Measurements from ENCODE around the gene PHETA1. TPM values are rescaled to one million over a fixed set of nuclear protein-coding genes. Genes with fewer than 3 reads are reported as not detected.

PHETA1 gene
- total RNA-seq, 1 donor from 2014 or later = 5.6 TPM

DNA sequence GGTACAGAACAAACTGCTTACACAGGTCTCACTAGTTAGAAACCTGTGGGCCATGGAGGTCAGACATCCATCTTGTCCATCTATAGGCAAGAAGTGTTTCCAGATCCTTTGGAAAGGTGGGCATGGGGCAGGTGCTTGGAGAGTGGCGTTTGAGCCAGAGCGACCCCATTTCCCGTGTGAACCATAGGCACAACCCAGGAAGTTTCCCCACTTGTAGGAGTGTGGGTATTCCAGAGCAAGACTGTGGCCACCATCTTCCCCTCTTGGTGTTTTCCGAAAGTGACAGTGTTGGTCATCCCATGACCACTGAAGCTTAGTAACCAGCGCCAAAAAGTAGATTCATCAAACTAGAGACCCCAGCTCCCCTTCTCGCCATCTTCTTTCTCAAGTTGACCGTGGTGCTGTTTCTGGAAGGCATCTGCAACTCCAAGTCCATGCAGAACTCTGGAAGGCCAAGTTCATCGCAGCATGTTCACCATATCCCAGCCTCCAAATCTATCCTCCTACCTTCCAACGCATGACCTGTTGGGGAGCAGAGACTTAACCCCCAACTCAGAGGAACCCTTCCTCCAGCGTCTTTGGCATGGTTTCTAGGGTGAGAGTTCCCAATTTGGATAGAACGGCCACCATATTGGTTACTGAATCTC, 19.7 kb downstream of the PHETA1 start:
- DNase-seq (ENCODE audit: extremely low spot score in 2 of 2) = no peak
- Histone ChIP-seq H3K36me3 (no peaks in the 10 kb centered on the region), H3K4me3 (no peak overlapping the region), H3K27ac (no peak overlapping the region), H3K4me1 (no peaks in the 10 kb centered on the region), H3K27me3 (no peaks in the 10 kb centered on the region), H3K9me3 (peaks cover 7% of the 10 kb centered on the region)
- TF ChIP-seq POLR2A (IDR thresholded peaks at IDR 0.05) (no peak), POLR2AphosphoS5 (IDR thresholded peaks at IDR 0.05; ENCODE audit: insufficient read depth in 1 of 2, low read depth in 1 of 2) (no peak)
- TF ChIP-seq, protein P1, sequence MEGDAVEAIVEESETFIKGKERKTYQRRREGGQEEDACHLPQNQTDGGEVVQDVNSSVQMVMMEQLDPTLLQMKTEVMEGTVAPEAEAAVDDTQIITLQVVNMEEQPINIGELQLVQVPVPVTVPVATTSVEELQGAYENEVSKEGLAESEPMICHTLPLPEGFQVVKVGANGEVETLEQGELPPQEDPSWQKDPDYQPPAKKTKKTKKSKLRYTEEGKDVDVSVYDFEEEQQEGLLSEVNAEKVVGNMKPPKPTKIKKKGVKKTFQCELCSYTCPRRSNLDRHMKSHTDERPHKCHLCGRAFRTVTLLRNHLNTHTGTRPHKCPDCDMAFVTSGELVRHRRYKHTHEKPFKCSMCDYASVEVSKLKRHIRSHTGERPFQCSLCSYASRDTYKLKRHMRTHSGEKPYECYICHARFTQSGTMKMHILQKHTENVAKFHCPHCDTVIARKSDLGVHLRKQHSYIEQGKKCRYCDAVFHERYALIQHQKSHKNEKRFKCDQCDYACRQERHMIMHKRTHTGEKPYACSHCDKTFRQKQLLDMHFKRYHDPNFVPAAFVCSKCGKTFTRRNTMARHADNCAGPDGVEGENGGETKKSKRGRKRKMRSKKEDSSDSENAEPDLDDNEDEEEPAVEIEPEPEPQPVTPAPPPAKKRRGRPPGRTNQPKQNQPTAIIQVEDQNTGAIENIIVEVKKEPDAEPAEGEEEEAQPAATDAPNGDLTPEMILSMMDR (IDR thresholded peaks at IDR 0.05) = no peak
- intact Hi-C loops (cut with DNase I) = no loop called here

DNA sequence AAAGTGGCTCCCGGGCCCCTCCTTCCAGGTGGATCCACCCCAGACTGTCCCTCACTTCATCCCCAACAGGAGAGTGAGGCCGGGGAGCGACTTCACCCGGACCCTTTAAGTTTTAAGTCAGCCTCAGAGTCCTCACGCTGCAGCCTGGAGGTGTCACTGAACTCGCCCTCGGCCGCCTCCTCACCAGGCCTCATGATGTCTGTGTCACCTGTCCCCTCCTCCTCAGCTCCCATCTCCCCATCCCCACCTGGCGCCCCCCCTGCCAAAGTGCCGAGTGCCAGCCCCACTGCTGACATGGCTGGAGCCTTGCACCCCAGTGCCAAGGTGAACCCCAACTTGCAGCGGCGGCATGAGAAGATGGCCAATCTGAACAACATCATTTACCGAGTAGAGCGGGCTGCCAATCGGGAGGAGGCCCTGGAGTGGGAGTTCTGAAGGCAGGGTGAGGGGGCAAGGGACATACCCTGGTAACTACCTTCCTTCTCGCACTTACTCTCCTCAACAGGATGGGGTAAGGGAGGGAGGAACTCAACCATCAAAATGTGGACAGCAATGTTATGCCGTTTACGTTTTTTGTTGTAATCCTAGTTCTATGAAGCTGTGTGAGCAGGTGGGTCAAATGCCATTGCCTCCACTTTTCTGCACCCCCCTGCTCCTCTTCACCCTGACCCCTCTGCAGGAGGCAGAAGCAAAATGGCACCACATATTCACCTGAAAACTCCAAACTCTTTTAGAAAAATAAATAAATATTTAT, 20.8 kb downstream of the PHETA1 start:
- no peak overlapping the region for H3K4me3 ChIP-seq
- DNase-seq (ENCODE audit: extremely low spot score in 2 of 2) = no peak
- no peak overlapping the region for H3K27ac ChIP-seq
- no peaks in the 10 kb centered on the region for H3K27me3 ChIP-seq
- H3K4me1 ChIP-seq = no peaks in the 10 kb centered on the region
- H3K9me3 ChIP-seq = peaks cover 7% of the 10 kb centered on the region
- intact Hi-C loops (cut with DNase I) = no loop called here
- H3K36me3 ChIP-seq = no peaks in the 10 kb centered on the region
- TF ChIP-seq, protein P1 (IDR thresholded peaks at IDR 0.05) = no peak

DNA sequence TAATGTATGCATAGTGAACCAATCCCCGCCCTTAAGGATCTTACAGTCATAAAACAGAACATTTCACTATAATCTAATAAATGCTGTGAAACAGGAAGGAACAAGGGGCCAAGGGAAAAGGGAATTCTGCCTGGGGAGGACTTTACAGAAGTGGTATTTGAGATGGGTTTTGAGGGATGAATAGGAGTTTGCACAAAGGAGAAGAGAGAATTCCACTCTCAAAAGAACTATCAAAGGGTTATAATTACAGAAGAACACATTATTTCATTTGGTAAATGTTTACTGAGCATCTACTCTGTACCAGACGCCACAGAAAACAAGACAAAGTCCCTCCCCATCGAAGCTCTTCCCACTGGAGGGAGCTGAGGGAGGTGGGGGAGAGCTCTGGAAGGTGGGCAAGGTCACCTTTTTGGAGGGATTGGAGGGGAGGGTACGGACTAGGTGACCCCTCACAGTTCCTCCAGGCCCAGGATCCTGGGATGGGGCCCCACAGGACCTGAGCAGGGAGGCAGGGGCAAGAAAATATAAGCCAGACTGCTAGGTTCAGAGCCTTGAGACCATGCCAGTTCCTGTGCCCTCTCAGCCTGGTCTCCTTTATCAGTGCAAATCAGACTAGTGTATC, 24.5 kb downstream of the PHETA1 start:
- intact Hi-C loops (cut with DNase I) = no loop called here
- DNase-seq (ENCODE audit: extremely low spot score in 2 of 2) = no peak
- no peaks in the 10 kb centered on the region for H3K27me3 ChIP-seq
- H3K4me3 ChIP-seq = no peak overlapping the region
- no peaks in the 10 kb centered on the region for H3K4me1 ChIP-seq
- TF ChIP-seq, protein P1 (IDR thresholded peaks at IDR 0.05) = no peak
- TF ChIP-seq POLR2A (IDR thresholded peaks at IDR 0.05) = no peak
- TF ChIP-seq POLR2AphosphoS5 (IDR thresholded peaks at IDR 0.05; ENCODE audit: insufficient read depth in 1 of 2, low read depth in 1 of 2) = no peak
- H3K36me3 ChIP-seq = no peaks in the 10 kb centered on the region
- peaks cover 7% of the 10 kb centered on the region for H3K9me3 ChIP-seq
- H3K27ac ChIP-seq = no peak overlapping the region

DNA sequence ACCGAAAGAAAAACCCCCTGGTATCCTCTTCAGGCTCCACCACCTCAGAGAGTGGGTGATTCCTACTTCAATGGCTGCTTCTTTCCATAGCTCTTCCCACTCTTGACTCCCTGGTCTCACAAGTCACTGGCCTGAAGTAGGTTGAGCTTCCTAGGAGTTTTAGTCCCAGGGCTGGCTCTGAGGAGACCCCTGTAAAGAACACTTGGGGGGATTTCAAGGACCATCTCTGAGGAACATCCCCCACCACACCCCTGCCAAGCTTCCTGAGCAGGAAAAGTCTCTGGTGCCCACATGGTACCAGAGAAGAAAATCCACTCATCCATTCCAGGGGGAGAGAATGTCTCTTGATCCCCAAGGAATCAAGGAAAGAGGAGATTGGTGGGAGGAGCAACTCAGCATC, 25.7 kb downstream of the PHETA1 start:
- intact Hi-C loops (cut with DNase I) = no loop called here
- Histone ChIP-seq H3K36me3 (no peaks in the 10 kb centered on the region), H3K4me1 (no peaks in the 10 kb centered on the region), H3K4me3 (no peak overlapping the region), H3K9me3 (peaks cover 3% of the 10 kb centered on the region), H3K27ac (no peak overlapping the region), H3K27me3 (no peaks in the 10 kb centered on the region)
- TF ChIP-seq POLR2AphosphoS5 (IDR thresholded peaks at IDR 0.05; ENCODE audit: insufficient read depth in 1 of 2, low read depth in 1 of 2) (no peak), POLR2A (IDR thresholded peaks at IDR 0.05) (no peak)
- TF ChIP-seq, protein P1 (IDR thresholded peaks at IDR 0.05) = no peak
- no peak for DNase-seq (ENCODE audit: extremely low spot score in 2 of 2)

DNA sequence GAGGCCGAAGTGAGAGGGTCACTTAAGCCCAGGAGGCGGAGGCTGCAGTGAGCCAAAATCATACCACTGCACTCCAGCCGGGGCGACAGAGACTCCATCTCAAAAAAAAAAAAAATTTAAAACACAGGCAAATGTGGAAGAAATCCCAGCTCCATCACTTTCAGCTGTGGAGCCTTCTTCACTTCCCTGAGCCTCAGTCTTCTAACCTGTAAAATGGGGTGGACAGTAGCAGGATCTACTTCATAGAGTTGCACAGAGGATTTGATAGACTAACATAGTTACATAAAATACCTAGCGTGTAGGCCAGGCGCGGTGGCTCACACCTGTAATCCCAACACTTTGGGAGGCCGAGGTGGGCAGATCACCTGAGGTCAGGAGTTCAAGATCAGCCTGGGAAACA, 26.5 kb downstream of the PHETA1 start:
- Histone ChIP-seq H3K4me3 (no peak overlapping the region), H3K27ac (no peak overlapping the region), H3K9me3 (no peaks in the 10 kb centered on the region), H3K27me3 (no peaks in the 10 kb centered on the region), H3K36me3 (no peaks in the 10 kb centered on the region), H3K4me1 (no peaks in the 10 kb centered on the region)
- TF ChIP-seq POLR2A (IDR thresholded peaks at IDR 0.05) = no peak
- no peak for TF ChIP-seq POLR2AphosphoS5 (IDR thresholded peaks at IDR 0.05; ENCODE audit: insufficient read depth in 1 of 2, low read depth in 1 of 2)
- TF ChIP-seq, protein P1 (IDR thresholded peaks at IDR 0.05) = no peak
- intact Hi-C loops (cut with DNase I) = no loop called here
- no peak for DNase-seq (ENCODE audit: extremely low spot score in 2 of 2)

All from vagina (tissue), 2 donors.